AG09309 (cell line): Measurements from ENCODE around the gene TSHZ1.

Experiments used
- DNase-seq: peaks from one replicate; pipeline ENCODE4 v3.0.0-alpha.2; 2010; ENCODE audit warnings: low read depth
- H3K4me3 ChIP-seq: 2 replicates; pipeline ENCODE4 v1.5.1; 2011; ENCODE audit warnings: mild to moderate bottlenecking, low read depth, low read length, moderate library complexity; ENCODE audit not compliant: control insufficient read depth
- TF ChIP-seq, protein P1 (sequence below): IDR thresholded peaks from 2 replicates; pipeline ENCODE4 v1.5.1; 2011; ENCODE audit warnings: mild to moderate bottlenecking, low read depth, low read length, inconsistent platforms; ENCODE audit not compliant: insufficient read depth, control insufficient read depth; ENCODE audit errors: missing control alignments

The TSHZ1 gene

GRCh38 chr18:75221397-75221796, 10.8 kb downstream of the TSHZ1 start:
- H3K4me3 ChIP-seq: no peak overlapping the region
- TF ChIP-seq, protein P1, sequence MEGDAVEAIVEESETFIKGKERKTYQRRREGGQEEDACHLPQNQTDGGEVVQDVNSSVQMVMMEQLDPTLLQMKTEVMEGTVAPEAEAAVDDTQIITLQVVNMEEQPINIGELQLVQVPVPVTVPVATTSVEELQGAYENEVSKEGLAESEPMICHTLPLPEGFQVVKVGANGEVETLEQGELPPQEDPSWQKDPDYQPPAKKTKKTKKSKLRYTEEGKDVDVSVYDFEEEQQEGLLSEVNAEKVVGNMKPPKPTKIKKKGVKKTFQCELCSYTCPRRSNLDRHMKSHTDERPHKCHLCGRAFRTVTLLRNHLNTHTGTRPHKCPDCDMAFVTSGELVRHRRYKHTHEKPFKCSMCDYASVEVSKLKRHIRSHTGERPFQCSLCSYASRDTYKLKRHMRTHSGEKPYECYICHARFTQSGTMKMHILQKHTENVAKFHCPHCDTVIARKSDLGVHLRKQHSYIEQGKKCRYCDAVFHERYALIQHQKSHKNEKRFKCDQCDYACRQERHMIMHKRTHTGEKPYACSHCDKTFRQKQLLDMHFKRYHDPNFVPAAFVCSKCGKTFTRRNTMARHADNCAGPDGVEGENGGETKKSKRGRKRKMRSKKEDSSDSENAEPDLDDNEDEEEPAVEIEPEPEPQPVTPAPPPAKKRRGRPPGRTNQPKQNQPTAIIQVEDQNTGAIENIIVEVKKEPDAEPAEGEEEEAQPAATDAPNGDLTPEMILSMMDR: no peak
- DNase-seq: no peak

DNA sequence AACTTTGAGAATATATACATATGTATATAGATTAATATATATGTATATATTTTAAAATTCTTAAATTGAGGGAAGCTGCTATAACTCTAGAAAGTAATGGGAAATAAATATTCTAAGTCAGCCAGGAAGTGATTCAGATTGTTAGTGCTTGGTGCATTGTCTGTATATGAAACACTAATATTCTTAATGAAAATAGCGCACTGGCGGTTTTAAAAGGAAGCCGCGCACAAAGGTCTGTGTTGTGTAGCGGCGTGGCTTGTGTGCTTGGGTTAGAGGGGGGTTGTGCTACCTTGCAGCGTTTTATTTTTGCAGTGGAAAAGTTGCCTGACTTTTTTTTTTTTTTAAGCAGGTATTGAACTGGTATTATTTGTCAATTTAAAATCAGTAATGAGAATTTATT, 11.3 kb downstream of the TSHZ1 start:
- TF ChIP-seq, protein P1: no peak
- no peak overlapping the region for H3K4me3 ChIP-seq
- DNase-seq: no peak

DNA sequence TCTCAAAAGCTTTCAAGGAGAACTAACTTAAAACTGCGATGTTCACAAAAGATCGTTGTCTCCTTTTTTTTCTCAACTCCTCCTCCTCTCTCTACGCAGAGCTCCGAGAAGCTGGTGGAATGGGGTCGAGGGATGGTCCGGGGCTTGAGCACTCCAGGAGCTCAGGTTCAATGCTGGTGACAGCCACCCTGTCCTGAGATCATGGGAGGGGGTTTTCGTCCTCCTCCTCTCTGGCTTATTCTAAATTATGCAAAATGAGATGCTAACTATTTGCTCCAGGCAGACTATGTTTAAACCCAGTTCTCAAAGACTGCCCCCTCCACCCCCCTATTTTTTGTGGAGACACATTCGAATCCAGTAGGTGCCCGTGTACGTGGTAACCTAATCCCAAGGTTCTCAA, 11.8 kb downstream of the TSHZ1 start:
- H3K4me3 ChIP-seq: no peak overlapping the region
- DNase-seq: no peak
- TF ChIP-seq, protein P1: no peak

DNA sequence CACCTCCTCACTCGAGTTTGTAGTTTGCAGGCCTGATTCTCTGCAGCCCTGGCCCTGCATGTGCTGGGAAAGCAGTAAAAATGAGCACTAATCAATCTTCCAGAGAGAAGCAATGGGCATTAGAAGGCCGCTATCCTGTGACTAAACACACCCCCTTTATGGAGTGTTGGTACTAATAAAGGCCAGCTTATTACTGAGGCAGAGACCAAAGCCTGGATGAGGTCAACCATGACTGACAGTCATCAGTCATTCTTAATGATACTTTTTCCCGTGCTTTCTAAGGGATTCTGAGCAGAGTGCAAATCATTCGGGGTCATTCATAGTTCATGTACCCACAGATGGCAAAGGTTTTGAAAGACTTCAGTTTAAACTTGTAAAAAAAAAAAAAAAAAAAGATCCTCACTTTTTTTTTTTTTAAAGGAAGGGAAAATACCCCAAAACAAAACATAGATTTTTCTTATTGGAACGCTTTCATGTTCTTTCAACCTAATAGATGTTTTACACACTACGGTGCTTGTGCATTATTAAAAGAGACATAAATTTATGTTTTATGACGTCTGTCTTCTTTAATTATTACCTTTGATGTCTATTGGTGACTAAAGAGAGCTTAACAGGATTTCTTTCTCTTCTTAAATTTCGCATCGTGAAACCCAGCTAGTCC, 13.2 kb downstream of the TSHZ1 start:
- no peak overlapping the region for H3K4me3 ChIP-seq
- TF ChIP-seq, protein P1: no peak
- no peak for DNase-seq

- no peak for DNase-seq
- TF ChIP-seq, protein P1: no peak
- H3K4me3 ChIP-seq: no peak overlapping the region
Measured at GRCh38 chr18:75226286-75226955, 15.8 kb downstream of the TSHZ1 start.

- TF ChIP-seq, protein P1: no peak
- DNase-seq: no peak
- H3K4me3 ChIP-seq: no peak overlapping the region
Measured at GRCh38 chr18:75226956-75227316, 16.3 kb downstream of the TSHZ1 start.
